Esophagus squamous epithelium (tissue), 4 donors: ENCODE measurements around the gene COL4A1.

Experiments used
- POLR2A ChIP-seq, 4 donors: fragments of 450-650 bp; IDR thresholded peaks; one replicate each; pipeline ENCODE4 v1.6.1; 2017; ENCODE audit warnings: antibody characterized with exemption in 4 of 4, mild to moderate bottlenecking in 4 of 4, moderate library complexity in 3 of 4
- TF ChIP-seq, protein P1 (sequence below), 6 experiments: fragments of 450-650 bp in 4 of 6; fragments of 200-600 bp in 2 of 6; sonication (generic) in 2 of 6; IDR thresholded peaks; one replicate each; pipeline ENCODE4 v1.5.1; 2016 to 2019; ENCODE audit warnings: antibody characterized with exemption in 6 of 6, mild to moderate bottlenecking in 4 of 6, moderate library complexity in 4 of 6

DNA sequence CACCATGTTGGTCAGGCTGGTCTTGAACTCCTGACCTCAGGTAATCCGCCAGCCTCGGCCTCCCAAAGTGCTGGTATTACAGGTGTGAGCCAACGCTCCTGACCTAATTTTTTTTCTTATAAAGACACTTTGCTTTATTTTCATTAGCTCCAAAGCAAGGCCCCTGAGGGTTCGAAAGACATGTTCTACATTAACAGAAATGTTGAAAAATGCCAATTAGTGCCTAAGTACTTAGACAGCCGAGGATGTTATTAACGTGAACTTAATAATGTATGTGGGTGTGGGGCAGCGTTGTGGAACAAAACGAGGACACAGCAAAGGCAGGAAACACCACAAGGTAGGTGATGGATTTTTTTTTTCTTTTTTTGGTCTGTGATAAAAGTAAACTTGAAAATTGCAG lies 82.4 kb downstream of the COL4A1 start:
- TF ChIP-seq, protein P1, sequence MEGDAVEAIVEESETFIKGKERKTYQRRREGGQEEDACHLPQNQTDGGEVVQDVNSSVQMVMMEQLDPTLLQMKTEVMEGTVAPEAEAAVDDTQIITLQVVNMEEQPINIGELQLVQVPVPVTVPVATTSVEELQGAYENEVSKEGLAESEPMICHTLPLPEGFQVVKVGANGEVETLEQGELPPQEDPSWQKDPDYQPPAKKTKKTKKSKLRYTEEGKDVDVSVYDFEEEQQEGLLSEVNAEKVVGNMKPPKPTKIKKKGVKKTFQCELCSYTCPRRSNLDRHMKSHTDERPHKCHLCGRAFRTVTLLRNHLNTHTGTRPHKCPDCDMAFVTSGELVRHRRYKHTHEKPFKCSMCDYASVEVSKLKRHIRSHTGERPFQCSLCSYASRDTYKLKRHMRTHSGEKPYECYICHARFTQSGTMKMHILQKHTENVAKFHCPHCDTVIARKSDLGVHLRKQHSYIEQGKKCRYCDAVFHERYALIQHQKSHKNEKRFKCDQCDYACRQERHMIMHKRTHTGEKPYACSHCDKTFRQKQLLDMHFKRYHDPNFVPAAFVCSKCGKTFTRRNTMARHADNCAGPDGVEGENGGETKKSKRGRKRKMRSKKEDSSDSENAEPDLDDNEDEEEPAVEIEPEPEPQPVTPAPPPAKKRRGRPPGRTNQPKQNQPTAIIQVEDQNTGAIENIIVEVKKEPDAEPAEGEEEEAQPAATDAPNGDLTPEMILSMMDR (IDR thresholded peaks at IDR 0.05): no peak
- no peak for TF ChIP-seq POLR2A (IDR thresholded peaks at IDR 0.05)
